ENCODE measurements around the gene TADA2B. TPM values are rescaled to one million over a fixed set of nuclear protein-coding genes. Genes with fewer than 3 reads are reported as not detected.

Gene TADA2B
- total and polyA plus RNA-seq, 2 donors (not counting 1 experiment from before 2014, with no cell fraction given) = 13.6 to 38.5 TPM

DNA sequence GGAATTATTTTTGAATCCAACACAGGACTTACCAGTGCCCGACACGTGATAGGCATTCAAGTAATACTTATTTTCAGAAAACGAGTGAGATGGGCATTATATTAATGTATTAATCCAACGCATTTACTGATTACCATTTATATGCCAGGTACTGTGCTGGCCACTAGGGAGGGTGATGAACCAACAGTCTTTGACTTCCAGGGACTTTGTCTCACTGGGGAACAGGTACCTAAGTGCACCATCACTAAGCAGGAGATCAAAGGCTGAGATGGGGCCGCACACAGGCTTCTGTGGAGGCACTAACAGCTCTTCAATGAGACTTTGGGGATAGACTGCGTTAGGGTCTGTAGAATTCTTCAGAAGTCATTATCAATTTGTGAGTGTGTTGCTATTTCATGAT, 5.7 kb upstream of the TADA2B start:
- CTCF ChIA-PET = interaction anchor here (1.5 kb wide), 1 partner anchor 33 kb away, joined by 3 read pairs; no protein-coding TSS in a partner anchor
- H2AFZ ChIP-seq (ENCODE audit: insufficient read depth, low read depth, low read length, poor library complexity, severe bottlenecking) = no peak overlapping the region
- no peaks in the 10 kb centered on the region for H3K9me3 Mint-ChIP-seq (ENCODE audit: insufficient read depth)
- no peaks in the 10 kb centered on the region for H3K27me3 Mint-ChIP-seq
- TF ChIP-seq, protein P1, sequence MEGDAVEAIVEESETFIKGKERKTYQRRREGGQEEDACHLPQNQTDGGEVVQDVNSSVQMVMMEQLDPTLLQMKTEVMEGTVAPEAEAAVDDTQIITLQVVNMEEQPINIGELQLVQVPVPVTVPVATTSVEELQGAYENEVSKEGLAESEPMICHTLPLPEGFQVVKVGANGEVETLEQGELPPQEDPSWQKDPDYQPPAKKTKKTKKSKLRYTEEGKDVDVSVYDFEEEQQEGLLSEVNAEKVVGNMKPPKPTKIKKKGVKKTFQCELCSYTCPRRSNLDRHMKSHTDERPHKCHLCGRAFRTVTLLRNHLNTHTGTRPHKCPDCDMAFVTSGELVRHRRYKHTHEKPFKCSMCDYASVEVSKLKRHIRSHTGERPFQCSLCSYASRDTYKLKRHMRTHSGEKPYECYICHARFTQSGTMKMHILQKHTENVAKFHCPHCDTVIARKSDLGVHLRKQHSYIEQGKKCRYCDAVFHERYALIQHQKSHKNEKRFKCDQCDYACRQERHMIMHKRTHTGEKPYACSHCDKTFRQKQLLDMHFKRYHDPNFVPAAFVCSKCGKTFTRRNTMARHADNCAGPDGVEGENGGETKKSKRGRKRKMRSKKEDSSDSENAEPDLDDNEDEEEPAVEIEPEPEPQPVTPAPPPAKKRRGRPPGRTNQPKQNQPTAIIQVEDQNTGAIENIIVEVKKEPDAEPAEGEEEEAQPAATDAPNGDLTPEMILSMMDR (IDR thresholded peaks at IDR 0.05) = no peak
- TF ChIP-seq EZH2 (IDR thresholded peaks at IDR 0.05; ENCODE audit: borderline replicate concordance, insufficient read depth, low read depth, low read length, poor library complexity, severe bottlenecking) = no peak
- no peaks in the 10 kb centered on the region for H3K79me2 ChIP-seq (ENCODE audit: control insufficient read depth, insufficient read depth, low read length)
- peaks cover 0 to 4% of the 10 kb centered on the region in 2 experiments for H3K36me3 ChIP-seq (replicated peaks in 1 of 2; ENCODE audit: control extremely low read depth in 1 of 2, control insufficient read depth in 1 of 2, extremely low read depth in 1 of 2, insufficient read depth in 2 of 2, low read length in 1 of 2)
- ATAC-seq (ENCODE audit: low read depth) (no peak), DNase-seq (no peak)
- H3K27ac Mint-ChIP-seq = no peak overlapping the region
- no peak overlapping the region for H3K4me3 ChIP-seq (ENCODE audit: control extremely low read depth in 1 of 5, extremely low read depth in 1 of 5, insufficient read depth in 1 of 5, low read depth in 2 of 5, low read length in 4 of 5)
- H3K4me1 ChIP-seq (ENCODE audit: control insufficient read depth in 2 of 2, insufficient read depth in 2 of 2, low read length in 2 of 2) = peaks cover 6 to 8% of the 10 kb centered on the region in 2 donors
- H4K20me1 ChIP-seq (ENCODE audit: control insufficient read depth, insufficient read depth, low read length, poor library complexity, severe bottlenecking) = no peaks in the 10 kb centered on the region
- H3K4me2 ChIP-seq (replicated peaks; ENCODE audit: low read depth, low read length, poor library complexity, severe bottlenecking) = no peak overlapping the region
- POLR2A ChIA-PET = no interaction called here
- no peak overlapping the region for H3K27ac ChIP-seq (ENCODE audit: low read length in 2 of 2)
- 81% methylated on average over 2 of the region's 6 CpGs for WGBS (ENCODE audit: insufficient coverage)
- intact Hi-C loops (cut with micrococcal nuclease) = no loop called here
- H3K9me3 ChIP-seq (ENCODE audit: control extremely low read depth in 1 of 3, control insufficient read depth in 2 of 3, insufficient read depth in 1 of 3, low read length in 2 of 3) = no peaks in the 10 kb centered on the region
- no peak overlapping the region for H3K9ac ChIP-seq (ENCODE audit: low read length)
- no peak overlapping the region for H3K4me3 Mint-ChIP-seq
- peaks cover 10% of the 10 kb centered on the region for H3K4me1 Mint-ChIP-seq
- H3K27me3 ChIP-seq (replicated peaks in 1 of 4; ENCODE audit: control extremely low read depth in 1 of 4, control insufficient read depth in 3 of 4, insufficient read depth in 4 of 4, low read length in 3 of 4) = no peaks in the 10 kb centered on the region

DNA sequence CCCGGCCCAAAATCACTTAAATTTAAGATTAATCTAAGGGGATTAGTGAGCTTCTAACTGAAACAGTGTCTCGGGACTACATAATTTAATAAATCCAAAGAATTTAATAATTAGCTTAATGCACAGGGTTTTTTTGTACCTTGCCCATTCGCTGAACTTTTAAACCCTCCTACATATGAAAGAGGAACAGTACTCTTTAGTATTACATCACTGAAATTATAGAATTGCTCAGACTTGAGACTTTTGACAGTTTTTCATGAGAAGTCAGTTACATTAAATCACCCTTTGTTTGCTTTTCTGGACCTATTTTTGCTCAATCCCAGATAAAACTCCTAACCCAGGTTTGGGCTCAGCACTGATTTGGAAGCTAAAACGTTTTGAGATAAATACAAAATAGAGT, 2.4 kb upstream of the TADA2B start:
- peaks cover 23% of the 10 kb centered on the region for H4K20me1 ChIP-seq (ENCODE audit: control insufficient read depth, insufficient read depth, low read length, poor library complexity, severe bottlenecking)
- CTCF ChIA-PET = interaction anchor here (0.6 to 9.5 kb wide), 2 partner anchors 26 to 66 kb away, joined by 3 to 164 read pairs; partner anchors contain the start of gene GRPEL1
- H2AFZ ChIP-seq (ENCODE audit: insufficient read depth, low read depth, low read length, poor library complexity, severe bottlenecking) = no peak overlapping the region
- DNase-seq = no peak
- H3K4me3 Mint-ChIP-seq = peak overlapping the region; percentile 59
- no peak for ATAC-seq (ENCODE audit: low read depth)
- H3K4me2 ChIP-seq (replicated peaks; ENCODE audit: low read depth, low read length, poor library complexity, severe bottlenecking) = no peak overlapping the region
- TF ChIP-seq, protein P1 (IDR thresholded peaks at IDR 0.05) = no peak
- no peak for TF ChIP-seq EZH2 (IDR thresholded peaks at IDR 0.05; ENCODE audit: borderline replicate concordance, insufficient read depth, low read depth, low read length, poor library complexity, severe bottlenecking)
- H3K4me1 ChIP-seq (ENCODE audit: control insufficient read depth in 2 of 2, insufficient read depth in 2 of 2, low read length in 2 of 2) = peaks cover 21 to 28% of the 10 kb centered on the region in 2 donors
- no peaks in the 10 kb centered on the region for H3K27me3 Mint-ChIP-seq
- no peak overlapping the region for H3K4me3 ChIP-seq (ENCODE audit: control extremely low read depth in 1 of 5, extremely low read depth in 1 of 5, insufficient read depth in 1 of 5, low read depth in 2 of 5, low read length in 4 of 5)
- no peaks in the 10 kb centered on the region for H3K9me3 Mint-ChIP-seq (ENCODE audit: insufficient read depth)
- POLR2A ChIA-PET = interaction anchor here (0.7 to 4.6 kb wide), 2 partner anchors 23 to 27 kb away, joined by 3 to 36 read pairs; partner anchors contain the start of gene GRPEL1
- H3K4me1 Mint-ChIP-seq = peaks cover 32% of the 10 kb centered on the region
- intact Hi-C loops (cut with micrococcal nuclease) = no loop called here
- H3K27ac ChIP-seq (ENCODE audit: low read length in 2 of 2) = no peak overlapping the region
- 56% methylated on average over 1 of the region's 4 CpGs for WGBS (ENCODE audit: insufficient coverage)
- no peak overlapping the region for H3K9ac ChIP-seq (ENCODE audit: low read length)
- no peaks in the 10 kb centered on the region for H3K36me3 ChIP-seq (replicated peaks in 1 of 2; ENCODE audit: control extremely low read depth in 1 of 2, control insufficient read depth in 1 of 2, extremely low read depth in 1 of 2, insufficient read depth in 2 of 2, low read length in 1 of 2)
- no peak overlapping the region for H3K27ac Mint-ChIP-seq
- no peaks in the 10 kb centered on the region for H3K9me3 ChIP-seq (ENCODE audit: control extremely low read depth in 1 of 3, control insufficient read depth in 2 of 3, insufficient read depth in 1 of 3, low read length in 2 of 3)
- peaks cover 23% of the 10 kb centered on the region for H3K79me2 ChIP-seq (ENCODE audit: control insufficient read depth, insufficient read depth, low read length)
- no peaks in the 10 kb centered on the region for H3K27me3 ChIP-seq (replicated peaks in 1 of 4; ENCODE audit: control extremely low read depth in 1 of 4, control insufficient read depth in 3 of 4, insufficient read depth in 4 of 4, low read length in 3 of 4)

All from B cell (primary cell).